Measurements from ENCODE around the gene USP36. TPM values are rescaled to one million over a fixed set of nuclear protein-coding genes. Genes with fewer than 3 reads are reported as not detected.
A peak's percentile ranks its signal among the peaks of the same experiment; 100 is the strongest.
"Not testable (repeated sequence)": the region's sequence is repeated elsewhere in the genome, so short reads cannot be mapped to it uniquely, and the experiment has no call there.

Gene USP36
- total RNA-seq, 1 experiment from 2014 or later, result 21.3 TPM

DNA sequence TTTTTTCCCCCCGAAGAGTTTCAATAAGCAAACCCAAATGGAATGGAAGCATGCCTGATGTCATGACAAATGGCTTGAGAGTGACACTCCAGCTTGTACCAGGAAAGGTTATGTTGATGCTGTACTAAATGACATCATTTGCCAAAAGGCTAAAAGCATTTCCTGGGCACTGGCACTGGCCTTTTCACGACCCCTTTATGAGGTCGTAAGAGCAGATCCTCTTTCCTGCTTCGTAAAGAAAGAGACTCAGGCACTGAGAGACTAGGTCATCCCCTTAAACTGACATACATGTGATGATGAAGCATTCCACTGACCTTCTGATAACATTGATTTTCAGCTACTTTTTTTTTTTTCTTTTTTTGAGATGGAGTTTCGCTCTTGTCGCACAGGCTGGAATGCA is 31.9 kb upstream of the USP36 start:
- no peak for DNase-seq (ENCODE audit: low read depth)

GRCh38 chr17:78870621-78871020 is 30.0 kb upstream of the USP36 start:
- DNase-seq (ENCODE audit: low read depth), result no peak

GRCh38 chr17:78868391-78868790 is 27.8 kb upstream of the USP36 start:
- DNase-seq (ENCODE audit: low read depth), result peak; percentile 65

- DNase-seq (ENCODE audit: low read depth), result not testable (repeated sequence)
Observed at GRCh38 chr17:78867046-78867445, 26.4 kb upstream of the USP36 start.

- peak; percentile 76 for DNase-seq (ENCODE audit: low read depth)
Observed at GRCh38 chr17:78865682-78866390, 25.2 kb upstream of the USP36 start.

DNA sequence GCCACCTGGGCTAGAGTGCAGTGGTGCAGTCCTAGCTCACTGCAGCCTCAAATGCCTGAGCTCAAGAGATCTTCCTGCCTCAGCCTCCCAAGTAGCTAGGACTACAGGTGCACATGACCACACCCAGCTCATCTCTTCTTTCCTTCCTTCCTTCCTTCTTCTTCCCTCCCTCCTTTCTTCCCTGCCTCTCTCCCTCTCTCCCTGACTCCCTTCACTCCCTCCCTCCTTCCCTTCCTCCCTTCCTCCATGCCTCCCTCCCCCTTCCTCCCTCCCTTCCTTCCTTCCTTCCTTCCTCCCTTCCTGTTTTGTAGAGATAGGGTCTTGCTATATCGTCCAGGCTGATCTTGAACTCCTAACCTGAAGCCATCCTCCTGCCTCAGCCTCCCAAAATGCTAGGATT is 23.5 kb upstream of the USP36 start:
- DNase-seq (ENCODE audit: low read depth), result no peak

DNA sequence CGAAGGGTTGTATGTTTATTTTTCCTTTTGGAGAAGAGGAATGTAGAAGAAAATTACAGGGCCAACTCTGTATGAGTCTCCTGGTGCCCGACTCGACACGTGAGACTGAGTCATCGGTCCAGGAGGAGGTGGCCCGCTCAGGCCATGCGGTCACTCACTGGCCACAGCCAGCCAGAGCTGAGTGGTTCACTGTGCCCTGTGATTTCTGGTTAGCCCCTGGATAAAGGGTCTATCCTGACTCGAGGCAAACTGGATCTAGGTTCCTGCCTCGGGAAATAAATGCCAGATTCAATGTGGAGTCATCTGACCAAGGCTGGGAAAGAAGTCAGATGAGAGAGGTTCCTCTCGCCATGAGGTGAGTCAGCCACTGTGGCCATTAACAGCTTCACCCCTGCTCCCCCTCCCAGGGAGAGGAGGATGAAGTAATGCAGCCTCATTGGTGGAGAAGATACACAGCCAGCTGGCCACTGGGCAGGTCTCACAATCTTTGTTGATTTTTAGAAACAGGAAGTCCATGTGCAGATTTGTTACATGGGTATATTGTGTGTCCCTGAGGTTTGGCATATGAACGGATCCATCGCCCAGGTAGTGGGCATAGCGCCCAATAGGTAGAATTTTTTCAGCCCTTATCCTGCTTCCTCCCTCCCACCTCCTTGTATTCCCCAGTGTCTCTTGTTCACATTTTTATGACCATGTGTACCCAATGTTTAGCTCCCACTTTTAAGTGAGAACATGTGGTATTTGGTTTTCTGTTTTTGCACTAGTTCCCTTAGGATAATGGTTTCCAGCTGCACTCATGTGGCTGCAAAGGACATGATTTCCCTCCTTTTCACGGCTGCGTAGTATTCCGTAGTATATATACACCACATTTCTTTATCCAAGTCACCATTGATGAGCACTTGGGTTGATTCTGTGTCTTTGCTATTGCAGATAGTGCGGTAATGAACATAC is 21.7 kb upstream of the USP36 start:
- DNase-seq (ENCODE audit: low read depth), result peak; percentile 99

- DNase-seq (ENCODE audit: low read depth), result no peak
Observed at GRCh38 chr17:78861229-78861628, 20.6 kb upstream of the USP36 start.

DNA sequence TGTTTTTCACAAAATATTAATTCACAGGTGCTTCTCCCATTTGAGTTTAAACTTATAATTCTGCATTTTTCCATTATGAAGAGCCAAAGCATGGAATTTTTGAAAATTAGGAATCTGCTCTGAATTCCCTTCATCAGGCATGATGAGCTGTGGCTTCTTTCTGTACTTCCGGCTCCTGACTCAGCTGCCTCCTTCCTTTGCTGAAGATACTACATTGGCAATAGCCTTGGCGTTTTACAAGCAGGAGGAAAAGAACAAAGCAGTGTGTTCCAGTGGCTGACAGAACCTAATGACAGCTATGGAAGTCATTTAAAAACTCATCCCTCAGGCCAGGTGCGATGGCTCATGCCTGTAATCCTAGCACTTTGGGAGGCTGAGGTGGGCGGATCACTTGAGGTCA is 18.4 kb upstream of the USP36 start:
- DNase-seq (ENCODE audit: low read depth), result no peak

- no peak for DNase-seq (ENCODE audit: low read depth)
Observed at GRCh38 chr17:78857266-78857665, 16.7 kb upstream of the USP36 start.

DNA sequence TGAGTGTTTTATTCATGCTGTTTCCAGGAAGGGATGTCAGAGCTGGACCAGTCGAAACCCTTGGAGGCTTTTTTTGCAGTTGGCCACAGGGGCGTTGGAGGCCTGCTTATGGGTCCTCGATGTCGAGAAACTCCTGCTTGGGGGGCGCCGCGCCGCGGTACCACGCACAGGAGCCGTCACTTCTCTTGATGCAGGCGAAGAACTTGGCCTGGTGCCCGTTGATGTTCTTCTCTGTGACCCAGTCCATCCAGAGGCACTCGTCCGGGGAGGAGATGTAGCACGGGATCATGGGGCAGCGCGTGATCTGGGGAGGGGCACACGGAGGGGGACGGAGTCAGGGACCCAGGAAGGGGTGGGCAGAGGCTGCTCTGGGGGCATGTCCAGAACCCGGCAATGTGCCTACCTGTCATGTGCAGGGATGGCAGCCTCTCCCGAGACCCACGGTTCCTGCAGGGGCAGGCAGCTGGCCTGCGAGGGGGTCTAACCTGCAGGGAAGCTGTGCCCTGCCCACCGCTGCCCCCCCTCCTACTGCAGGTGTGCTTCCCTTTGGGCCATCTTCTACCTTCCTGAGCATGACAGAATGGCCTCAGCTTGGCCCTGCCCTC is 15.0 kb upstream of the USP36 start:
- no peak for DNase-seq (ENCODE audit: low read depth)

DNA sequence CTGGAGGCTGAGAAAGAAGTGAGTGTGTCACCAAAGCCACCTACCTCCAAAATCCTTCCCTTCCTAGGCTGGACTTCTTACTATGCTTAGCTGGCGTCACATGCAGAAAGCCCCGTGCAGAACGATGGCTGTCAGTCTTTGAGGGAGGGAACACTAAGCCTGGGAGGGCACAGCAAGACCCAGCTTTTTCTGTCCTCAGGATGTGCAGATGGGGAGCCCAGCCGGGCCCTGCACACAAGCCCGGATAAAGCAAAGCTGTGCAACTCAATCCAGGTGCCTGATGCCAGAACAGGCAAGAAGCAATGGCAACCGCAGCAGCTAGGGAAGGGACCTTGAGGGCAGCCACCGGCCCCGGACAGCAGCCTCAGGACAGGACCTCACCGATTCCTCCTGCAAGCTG is 13.9 kb upstream of the USP36 start:
- DNase-seq (ENCODE audit: low read depth), result no peak

- DNase-seq (ENCODE audit: low read depth), result no peak
Observed at GRCh38 chr17:78853926-78854394, 13.3 kb upstream of the USP36 start.

GRCh38 chr17:78852709-78853121 is 12.1 kb upstream of the USP36 start:
- DNase-seq (ENCODE audit: low read depth), result no peak

DNA sequence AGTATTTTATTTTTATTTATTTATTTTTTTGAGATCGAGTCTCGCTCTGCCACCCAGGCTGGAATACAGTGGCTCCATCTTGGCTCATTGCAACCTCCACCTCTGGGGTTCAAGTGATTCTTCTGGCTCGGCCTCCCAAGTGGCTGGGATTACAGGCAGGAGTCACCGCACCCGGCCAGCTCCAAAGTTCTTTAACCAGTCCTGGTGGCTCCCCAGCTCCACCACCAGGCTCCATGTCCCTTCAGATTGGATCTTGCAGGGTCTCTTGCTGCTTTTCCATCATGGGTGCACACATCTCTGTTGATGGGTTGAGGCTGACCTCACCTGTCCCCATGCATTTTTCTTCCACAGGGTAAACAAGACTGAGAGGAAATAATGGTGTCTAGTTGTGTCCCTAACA is 8.4 kb upstream of the USP36 start:
- DNase-seq (ENCODE audit: low read depth), result no peak

- DNase-seq (ENCODE audit: low read depth), result no peak
Observed at GRCh38 chr17:78847052-78847451, 6.4 kb upstream of the USP36 start.

DNA sequence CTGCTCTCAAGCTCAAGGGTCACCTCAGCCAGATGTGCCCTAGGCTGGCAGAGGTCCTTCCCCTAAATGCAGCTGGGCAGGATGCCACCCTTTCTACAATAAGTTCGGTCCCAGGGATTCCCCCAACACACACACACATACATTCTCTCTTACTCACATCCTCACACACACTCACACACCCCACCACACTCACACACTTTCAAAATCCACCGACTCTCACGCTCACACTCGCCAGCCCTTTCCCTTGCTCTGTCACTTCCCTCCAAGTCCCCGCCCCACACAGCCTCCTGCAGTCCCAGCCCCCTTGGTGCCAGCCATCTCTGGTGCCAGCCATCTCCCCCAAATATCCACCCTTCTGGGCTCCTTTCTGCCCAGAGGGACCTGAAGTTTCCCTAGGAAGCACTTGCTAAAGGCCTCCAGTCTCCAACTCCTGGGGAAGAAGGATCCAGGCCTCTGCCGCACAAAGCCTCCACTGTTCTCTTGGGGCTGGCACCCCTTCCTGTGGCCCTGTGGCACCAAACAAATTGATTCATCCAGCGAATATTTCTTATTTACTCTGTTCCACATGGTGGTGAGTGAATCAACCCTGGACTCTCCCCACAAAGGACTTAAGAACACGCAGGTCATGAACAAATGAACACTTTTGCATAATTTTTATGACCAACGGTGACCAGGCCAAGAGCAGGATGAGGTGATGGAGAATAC is 3.8 kb upstream of the USP36 start:
- peak; percentile 48 for DNase-seq (ENCODE audit: low read depth)

DNA sequence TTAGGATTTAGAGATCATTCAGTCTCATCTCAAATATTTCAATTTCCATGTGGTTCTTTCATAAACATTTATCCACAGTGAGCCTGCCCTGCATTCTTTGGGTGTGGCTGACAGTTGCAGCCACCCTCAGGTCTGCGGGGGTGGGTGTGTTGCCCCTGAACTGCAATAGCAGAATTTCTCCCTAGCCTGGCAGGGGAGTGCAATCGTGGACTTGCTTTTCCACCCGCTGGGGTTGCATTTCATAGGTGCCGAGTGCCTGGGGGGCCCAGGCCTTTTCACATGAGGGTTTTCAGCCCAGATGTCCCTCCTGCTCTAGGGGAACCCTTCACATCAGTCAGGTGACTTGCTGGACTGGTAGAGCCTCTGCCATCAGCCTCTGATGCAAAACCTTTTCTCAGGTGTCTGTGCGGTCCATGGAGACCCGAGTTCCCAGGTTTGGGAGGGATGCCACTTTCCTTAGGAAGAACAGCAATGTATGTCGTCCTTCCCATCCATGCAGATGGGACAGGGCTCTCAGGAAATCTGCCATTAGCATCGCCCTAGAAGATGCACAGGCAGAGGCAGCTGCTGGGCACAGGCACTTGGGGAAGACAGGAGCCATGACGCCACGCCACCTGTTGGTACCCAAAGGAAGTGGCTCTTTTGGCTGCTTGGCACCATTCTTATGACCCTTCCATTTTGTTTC is 2.4 kb upstream of the USP36 start:
- DNase-seq (ENCODE audit: low read depth), result peak; percentile 77

GRCh38 chr17:78840530-78840779 is 159 bp downstream of the USP36 start:
- DNase-seq (ENCODE audit: low read depth), result no peak

GRCh38 chr17:78839762-78840529 is 668 bp downstream of the USP36 start:
- DNase-seq (ENCODE audit: low read depth), result peak; percentile 48
